ENCODE measurements around the gene PPP1R14B. TPM values are rescaled to one million over a fixed set of nuclear protein-coding genes. Genes with fewer than 3 reads are reported as not detected.

Gene PPP1R14B
- total RNA-seq, 1 donor from 2014 or later = 85.7 TPM

GRCh38 chr11:64238076-64238475, 8.7 kb downstream of the PPP1R14B start:
- no peak for DNase-seq (ENCODE audit: low spot score in 2 of 2)
- H3K4me1 ChIP-seq = peaks cover 5 to 35% of the 10 kb centered on the region in 2 donors

GRCh38 chr11:64237484-64237951, 9.2 kb downstream of the PPP1R14B start:
- intact Hi-C loops (cut with DNase I) = no loop called here
- TF ChIP-seq, protein P1, sequence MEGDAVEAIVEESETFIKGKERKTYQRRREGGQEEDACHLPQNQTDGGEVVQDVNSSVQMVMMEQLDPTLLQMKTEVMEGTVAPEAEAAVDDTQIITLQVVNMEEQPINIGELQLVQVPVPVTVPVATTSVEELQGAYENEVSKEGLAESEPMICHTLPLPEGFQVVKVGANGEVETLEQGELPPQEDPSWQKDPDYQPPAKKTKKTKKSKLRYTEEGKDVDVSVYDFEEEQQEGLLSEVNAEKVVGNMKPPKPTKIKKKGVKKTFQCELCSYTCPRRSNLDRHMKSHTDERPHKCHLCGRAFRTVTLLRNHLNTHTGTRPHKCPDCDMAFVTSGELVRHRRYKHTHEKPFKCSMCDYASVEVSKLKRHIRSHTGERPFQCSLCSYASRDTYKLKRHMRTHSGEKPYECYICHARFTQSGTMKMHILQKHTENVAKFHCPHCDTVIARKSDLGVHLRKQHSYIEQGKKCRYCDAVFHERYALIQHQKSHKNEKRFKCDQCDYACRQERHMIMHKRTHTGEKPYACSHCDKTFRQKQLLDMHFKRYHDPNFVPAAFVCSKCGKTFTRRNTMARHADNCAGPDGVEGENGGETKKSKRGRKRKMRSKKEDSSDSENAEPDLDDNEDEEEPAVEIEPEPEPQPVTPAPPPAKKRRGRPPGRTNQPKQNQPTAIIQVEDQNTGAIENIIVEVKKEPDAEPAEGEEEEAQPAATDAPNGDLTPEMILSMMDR (IDR thresholded peaks at IDR 0.05) = no peak
- Histone ChIP-seq H3K4me3 (no peak overlapping the region), H3K27ac (no peak overlapping the region), H3K4me1 (peaks cover 5 to 35% of the 10 kb centered on the region in 2 donors), H3K9me3 (no peaks in the 10 kb centered on the region), H3K36me3 (peaks cover 17 to 19% of the 10 kb centered on the region in 2 donors), H3K27me3 (no peaks in the 10 kb centered on the region)
- DNase-seq (ENCODE audit: low spot score in 2 of 2) = no peak

More at GRCh38 chr11:64238076-64238475, 8.7 kb downstream of the PPP1R14B start:
- peaks cover 17 to 19% of the 10 kb centered on the region in 2 donors for H3K36me3 ChIP-seq
- H3K9me3 ChIP-seq = no peaks in the 10 kb centered on the region
- intact Hi-C loops (cut with DNase I) = no loop called here
- TF ChIP-seq, protein P1 (IDR thresholded peaks at IDR 0.05) = no peak
- peak overlapping the region in 1 of 2 donors; percentile 22 for H3K27ac ChIP-seq
- H3K4me3 ChIP-seq = no peak overlapping the region
- H3K27me3 ChIP-seq = no peaks in the 10 kb centered on the region

DNA sequence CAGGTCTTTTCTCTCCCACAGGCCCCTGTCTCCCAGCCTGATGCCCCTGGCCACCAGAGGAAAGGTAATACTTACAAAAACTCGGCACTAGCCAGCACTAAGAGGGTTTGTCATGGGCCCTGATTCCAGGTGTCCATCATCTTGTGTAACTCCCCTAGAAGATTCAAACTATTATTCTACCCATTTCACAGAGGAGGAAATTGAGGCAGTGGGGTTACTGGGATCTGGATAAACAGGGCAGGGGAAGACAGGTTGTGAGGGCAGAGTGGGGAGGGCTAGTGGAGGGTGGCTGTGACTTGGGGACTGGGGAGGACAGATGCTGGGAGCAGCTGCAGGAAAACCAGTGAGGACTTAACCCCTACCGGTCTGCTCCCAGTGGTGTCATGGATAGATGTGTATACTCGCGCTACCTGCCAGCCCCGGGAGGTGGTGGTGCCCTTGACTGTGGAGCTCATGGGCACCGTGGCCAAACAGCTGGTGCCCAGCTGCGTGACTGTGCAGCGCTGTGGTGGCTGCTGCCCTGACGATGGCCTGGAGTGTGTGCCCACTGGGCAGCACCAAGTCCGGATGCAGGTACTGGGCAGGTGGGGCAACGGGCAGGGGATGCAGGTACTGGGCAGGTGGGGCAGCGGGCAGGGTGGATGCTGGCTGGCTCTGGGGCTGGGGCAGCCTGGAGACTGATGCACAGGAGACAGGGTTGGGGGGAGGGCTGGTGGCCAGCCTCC, 11.1 kb downstream of the PPP1R14B start:
- H3K27me3 ChIP-seq = no peaks in the 10 kb centered on the region
- peaks cover 5 to 32% of the 10 kb centered on the region in 2 donors for H3K4me1 ChIP-seq

GRCh38 chr11:64234647-64235379, 11.9 kb downstream of the PPP1R14B start:
- H3K9me3 ChIP-seq = no peaks in the 10 kb centered on the region
- peak overlapping the region; percentile 84 to 92 for H3K27ac ChIP-seq
- TF ChIP-seq, protein P1 (IDR thresholded peaks at IDR 0.05) = peak in 1 of 3 experiments; percentile 5
- DNase-seq (ENCODE audit: low spot score in 2 of 2) = peak in 1 of 2 donors; percentile 78
- no peaks in the 10 kb centered on the region for H3K27me3 ChIP-seq
- peaks cover 17 to 19% of the 10 kb centered on the region in 2 donors for H3K36me3 ChIP-seq
- intact Hi-C loops (cut with DNase I) = no loop called here
- peaks cover 5 to 27% of the 10 kb centered on the region in 2 donors for H3K4me1 ChIP-seq
- H3K4me3 ChIP-seq = peak overlapping the region; percentile 87 to 92

More for the DNA sequence above, 11.1 kb downstream of the PPP1R14B start:
- TF ChIP-seq, protein P1 (IDR thresholded peaks at IDR 0.05) = no peak
- intact Hi-C loops (cut with DNase I) = no loop called here
- peak overlapping the region; percentile 84 to 92 for H3K27ac ChIP-seq
- H3K36me3 ChIP-seq = peaks cover 17 to 19% of the 10 kb centered on the region in 2 donors
- peak overlapping the region; percentile 87 to 92 for H3K4me3 ChIP-seq
- peak in 1 of 2 donors; percentile 63 for DNase-seq (ENCODE audit: low spot score in 2 of 2)
- no peaks in the 10 kb centered on the region for H3K9me3 ChIP-seq

DNA sequence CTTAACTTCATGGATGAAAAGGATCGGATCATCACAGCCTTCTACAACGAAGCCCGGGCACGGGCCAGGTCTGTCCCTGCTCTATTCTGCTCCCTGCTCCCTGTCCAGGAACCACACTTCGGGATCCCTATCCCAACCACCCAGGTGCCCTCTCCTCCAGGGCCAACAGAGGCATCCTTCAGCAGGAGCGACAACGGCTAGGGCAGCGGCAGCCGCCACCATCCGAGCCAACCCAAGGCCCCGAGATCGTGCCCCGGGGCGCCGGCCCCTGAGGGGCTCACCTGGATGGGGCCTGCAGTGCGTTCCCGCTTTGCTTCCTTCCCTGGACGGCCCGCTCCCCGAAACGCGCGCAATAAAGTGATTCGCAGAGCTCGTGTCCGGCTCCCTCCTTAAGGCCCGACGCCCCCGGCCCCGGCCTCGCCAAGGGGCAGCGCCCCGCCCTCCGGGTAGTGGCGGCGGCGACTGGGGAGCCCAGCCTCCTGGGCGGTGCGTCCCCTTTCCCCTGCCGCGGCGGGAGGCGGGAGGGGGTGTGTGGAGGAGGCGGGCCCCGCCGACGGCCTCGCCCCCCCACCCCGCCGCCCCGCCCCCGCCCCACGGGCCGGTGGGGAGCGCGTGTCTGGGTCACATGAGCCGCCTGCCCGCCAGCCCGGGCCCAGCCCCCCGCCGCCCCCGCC, 12.7 kb downstream of the PPP1R14B start, which contains the start of gene VEGFB:
VEGFB (plus strand) TSS at position 672 of the 674 bp plus-strand sequence. CDS start 250 bp downstream, outside the sequence.
- Histone ChIP-seq H3K27ac (peak within 1 kb of the TSS; percentile 84 to 92), H3K4me1 (peaks cover 5 to 33% of the 10 kb centered on the region in 2 donors)
- peak in 1 of 2 donors; percentile 87 for DNase-seq (ENCODE audit: low spot score in 2 of 2)

More for the DNA sequence above, 12.7 kb downstream of the PPP1R14B start, which contains the start of gene VEGFB:
- intact Hi-C loops (cut with DNase I) = no loop called here
- Histone ChIP-seq H3K9me3 (no peaks in the 10 kb centered on the region), H3K4me3 (peak within 1 kb of the TSS; percentile 87 to 92), H3K27me3 (no peaks in the 10 kb centered on the region), H3K36me3 (peaks cover 17 to 19% of the 10 kb centered on the region in 2 donors)
- TF ChIP-seq, protein P1 (IDR thresholded peaks at IDR 0.05) = no peak
